Spinal cord (tissue), 10 donors: ENCODE data around the gene NLRP7. TPM values are rescaled to one million over a fixed set of nuclear protein-coding genes. Genes with fewer than 3 reads are reported as not detected.
"Not testable (repeated sequence)": the region's sequence is repeated elsewhere in the genome, so short reads cannot be mapped to it uniquely, and the experiment has no call there.

Experiments
- DNase-seq, 6 donors: peaks; one replicate each; pipeline versions ENCODE4 v3.0.0 to v3.0.0-alpha.2; 2013 to 2015; ENCODE audit warnings: low spot score in 6 of 6, low read depth in 4 of 6
- H3K27ac ChIP-seq: one replicate; pipeline ENCODE4 v1.5.1; 2013; ENCODE audit warnings: low read depth, low read length, control low read depth
- H3K27me3 ChIP-seq: one replicate; pipeline ENCODE4 v1.6.1; 2013; ENCODE audit warnings: low read length; ENCODE audit not compliant: control insufficient read depth, insufficient read depth
- H3K36me3 ChIP-seq: one replicate; pipeline ENCODE4 v1.6.1; 2013; ENCODE audit warnings: low read length; ENCODE audit not compliant: control insufficient read depth, insufficient read depth
- H3K4me1 ChIP-seq: one replicate; pipeline ENCODE4 v1.6.1; 2013; ENCODE audit warnings: low read length; ENCODE audit not compliant: control insufficient read depth, insufficient read depth
- H3K4me3 ChIP-seq: one replicate; pipeline ENCODE4 v1.5.1; 2013; ENCODE audit warnings: low read depth, low read length, control low read depth
- H3K9me3 ChIP-seq: one replicate; pipeline ENCODE4 v1.6.1; 2013; ENCODE audit warnings: low read length; ENCODE audit not compliant: control insufficient read depth, insufficient read depth
- WGBS: methylation state at CpG from one replicate; pipeline ENCODE4 v1.1.5; 2013; ENCODE audit warnings: missing lambda C conversion rate; ENCODE audit not compliant: insufficient coverage; 5-methylcytosine and 5-hydroxymethylcytosine counted together
- polyA plus RNA-seq, 2 donors: library from polyadenylated mRNA; unstranded; fragments of 120-200 nt; gene quantifications; one replicate each; pipeline ENCODE4 v1.2.1, GENCODE V29; 2013; ENCODE audit not compliant: insufficient read length in 2 of 2
- total RNA-seq, 2 donors: library from RNA; depleted of rRNA in 1 of 2; stranded (reverse); fragments of 120-200 nt in 1 of 2; fragments of >200 nt in 1 of 2; gene quantifications; one replicate each; pipeline versions ENCODE4 v1.2.3 to v1.2.4, GENCODE V29; 2013 to 2014
- donor health status: healthy.

The NLRP7 gene
- total and polyA plus RNA-seq, 4 donors = not detected

DNA sequence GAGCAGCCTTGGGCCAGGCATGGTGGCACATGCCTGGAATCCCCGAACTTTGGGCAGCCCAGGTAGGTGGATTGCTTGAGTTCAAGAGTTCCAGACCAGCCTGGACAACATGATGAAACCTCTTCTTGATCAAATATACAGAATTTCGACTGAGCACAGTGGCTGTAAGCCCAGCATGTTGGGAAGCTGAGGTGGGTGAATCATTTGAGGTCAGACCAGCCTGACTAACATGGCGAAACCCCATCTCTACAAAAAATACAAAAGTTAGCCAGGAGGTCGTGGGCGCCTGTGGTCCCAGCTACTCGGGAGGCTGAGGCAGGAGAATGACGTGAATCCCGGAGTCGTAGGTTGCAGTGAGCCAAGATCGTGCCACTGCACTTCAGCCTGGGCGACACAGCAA lies 8.0 kb upstream of the NLRP7 start:
- WGBS = 91% methylated on average over 9 of the region's 11 CpGs
- Histone ChIP-seq H3K36me3 (no peaks in the 10 kb centered on the region), H3K4me3 (no peak overlapping the region), H3K9me3 (no peaks in the 10 kb centered on the region), H3K27ac (no peak overlapping the region), H3K27me3 (no peaks in the 10 kb centered on the region), H3K4me1 (no peaks in the 10 kb centered on the region)
- no peak for DNase-seq

DNA sequence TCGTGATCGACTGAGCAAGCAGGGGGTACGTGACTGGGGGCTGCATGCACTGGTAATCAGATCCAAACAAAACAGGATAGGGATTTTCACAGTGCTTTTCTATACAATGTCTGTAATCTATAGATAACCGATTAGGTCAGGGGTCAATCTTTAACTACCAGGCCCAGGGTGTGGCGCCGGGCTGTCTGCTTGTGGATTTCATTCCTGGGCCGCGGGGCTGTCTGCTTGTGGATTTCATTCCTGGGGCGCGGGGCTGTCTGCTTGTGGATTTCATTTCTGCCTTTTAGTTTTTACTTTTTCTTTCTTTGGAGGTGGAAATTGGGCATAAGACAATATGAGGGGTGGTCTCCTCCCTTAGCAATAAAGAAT lies 6.0 kb upstream of the NLRP7 start:
- not testable (repeated sequence) for H3K36me3 ChIP-seq, H3K9me3 ChIP-seq
- no CpG with 5 or more reads among the region's 10 CpGs for WGBS

DNA sequence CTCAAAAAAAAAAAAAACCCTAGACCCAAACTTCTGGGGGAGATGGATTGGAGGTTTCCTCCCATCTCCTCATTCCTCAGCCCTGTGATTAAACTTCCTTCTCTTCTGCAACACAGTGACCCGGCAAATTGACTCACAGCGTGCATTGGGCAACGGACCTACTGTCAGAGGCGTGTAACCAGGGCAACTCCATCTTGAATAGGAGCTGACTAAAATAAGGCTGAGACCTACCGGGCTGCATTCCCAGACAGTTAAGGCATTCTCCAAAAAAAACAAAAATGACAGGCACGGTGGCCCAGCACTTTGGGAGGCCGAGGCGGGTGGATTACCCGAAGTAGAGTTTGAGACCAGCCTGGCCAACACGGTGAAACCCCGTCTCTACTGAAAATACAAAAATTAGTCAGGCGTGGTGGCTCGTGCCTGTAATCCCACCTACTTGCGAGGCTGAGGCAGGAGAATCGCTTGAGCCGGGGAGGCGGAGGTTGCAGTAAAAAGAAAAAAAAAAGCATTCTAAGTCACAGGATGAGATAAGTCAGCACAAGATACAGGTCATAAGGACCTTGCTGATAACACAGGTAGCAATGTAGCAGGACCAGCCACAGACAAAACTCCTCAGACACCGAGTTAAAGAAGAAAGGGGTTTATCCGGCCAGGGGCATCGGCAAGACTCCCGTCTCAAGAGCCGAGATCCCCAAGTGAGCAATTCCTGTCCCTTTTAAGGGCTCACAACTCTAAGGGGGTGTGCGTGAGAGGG lies 5.4 kb upstream of the NLRP7 start:
- peak; percentile 5 to 60 (median 22) for DNase-seq
- no peaks in the 10 kb centered on the region for H3K27me3 ChIP-seq
- H3K4me3 ChIP-seq = no peak overlapping the region
- H3K9me3 ChIP-seq = no peaks in the 10 kb centered on the region
- H3K4me1 ChIP-seq = no peaks in the 10 kb centered on the region
- H3K27ac ChIP-seq = no peak overlapping the region
- WGBS = 41% methylated on average over 15 of the region's 23 CpGs
- H3K36me3 ChIP-seq = no peaks in the 10 kb centered on the region

More for the DNA sequence above, 6.0 kb upstream of the NLRP7 start:
- not testable (repeated sequence) for DNase-seq, H3K27ac ChIP-seq, H3K27me3 ChIP-seq, H3K4me3 ChIP-seq, H3K4me1 ChIP-seq

DNA sequence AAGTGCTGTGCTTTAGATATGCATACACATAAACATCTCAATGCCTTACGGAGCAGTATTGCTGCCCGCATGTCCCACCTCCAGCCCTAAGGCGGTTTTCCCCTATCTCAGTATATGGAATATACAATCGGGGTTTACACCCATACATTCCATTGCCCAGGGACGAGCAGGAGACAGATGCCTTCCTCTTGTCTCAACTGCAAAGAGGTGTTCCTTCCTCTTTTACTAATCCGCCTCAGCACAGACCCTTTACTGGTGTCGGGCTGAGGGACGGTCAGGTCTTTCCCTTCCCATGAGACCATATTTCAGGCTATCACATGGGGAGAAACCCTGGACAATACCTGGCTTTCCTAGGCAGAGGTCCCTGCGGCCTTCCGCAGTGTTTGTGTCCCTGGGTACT lies 3.2 kb upstream of the NLRP7 start:
- WGBS = 71% methylated on average over 7 of the region's 10 CpGs
- H3K36me3 ChIP-seq, H3K4me3 ChIP-seq, H3K27me3 ChIP-seq, DNase-seq, H3K9me3 ChIP-seq, H3K4me1 ChIP-seq, H3K27ac ChIP-seq: not testable (repeated sequence)

DNA sequence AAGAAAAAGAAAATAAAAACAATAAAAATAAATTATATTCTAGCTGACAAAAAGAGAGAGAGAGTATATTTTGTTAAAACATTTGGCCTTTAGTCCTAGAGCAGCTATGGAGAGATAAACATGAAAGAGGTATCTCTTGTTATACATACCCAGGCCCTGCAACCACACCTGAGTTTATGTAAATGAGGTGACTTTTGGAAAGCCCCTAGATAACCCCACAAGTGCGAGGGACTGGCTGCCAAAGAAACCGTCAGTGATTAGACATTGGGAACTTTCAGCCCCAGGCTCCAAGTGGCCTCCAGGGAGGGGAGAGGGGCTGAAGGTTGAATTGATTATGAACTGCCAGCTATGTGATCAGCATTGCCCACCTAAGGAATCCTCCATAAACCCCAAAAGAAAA lies 2.1 kb upstream of the NLRP7 start:
- Histone ChIP-seq H3K27ac (no peak overlapping the region), H3K4me1 (no peaks in the 10 kb centered on the region), H3K36me3 (no peaks in the 10 kb centered on the region), H3K9me3 (no peaks in the 10 kb centered on the region), H3K27me3 (no peaks in the 10 kb centered on the region), H3K4me3 (no peak overlapping the region)
- no peak for DNase-seq
- WGBS = 60% methylated on average over 1 of the region's 2 CpGs

DNA sequence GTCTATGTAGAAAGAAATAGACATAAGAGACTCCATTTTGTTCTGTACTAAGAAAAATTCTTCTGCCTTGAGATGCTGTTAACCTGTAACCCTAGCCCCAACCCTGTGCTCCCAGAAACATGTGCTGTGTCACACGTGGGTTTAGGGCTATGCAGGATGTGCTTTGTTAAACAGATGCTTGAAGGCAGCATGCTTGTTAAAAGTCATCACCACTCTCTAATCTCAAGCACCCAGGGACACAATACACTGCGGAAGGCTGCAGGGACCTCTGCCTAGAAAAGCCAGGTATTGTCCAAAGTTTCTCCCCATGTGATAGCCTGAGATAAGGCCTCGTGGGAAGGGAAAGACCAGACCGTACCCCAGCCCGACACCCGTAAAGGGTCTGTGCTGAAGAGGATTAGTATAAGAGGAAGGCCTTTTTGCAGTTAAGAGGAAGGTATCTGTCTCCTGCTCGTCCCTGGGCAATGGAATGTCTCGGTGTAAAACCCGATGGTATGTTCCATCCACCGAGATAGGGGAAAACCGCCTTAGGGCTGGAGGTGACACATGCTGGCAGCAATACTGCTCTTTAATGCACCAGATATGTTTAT lies 3.5 kb downstream of the NLRP7 start:
- not testable (repeated sequence) for H3K4me3 ChIP-seq, H3K27ac ChIP-seq, H3K36me3 ChIP-seq, H3K4me1 ChIP-seq, DNase-seq, H3K27me3 ChIP-seq, H3K9me3 ChIP-seq
- WGBS = 65% methylated on average over 8 of the region's 11 CpGs

DNA sequence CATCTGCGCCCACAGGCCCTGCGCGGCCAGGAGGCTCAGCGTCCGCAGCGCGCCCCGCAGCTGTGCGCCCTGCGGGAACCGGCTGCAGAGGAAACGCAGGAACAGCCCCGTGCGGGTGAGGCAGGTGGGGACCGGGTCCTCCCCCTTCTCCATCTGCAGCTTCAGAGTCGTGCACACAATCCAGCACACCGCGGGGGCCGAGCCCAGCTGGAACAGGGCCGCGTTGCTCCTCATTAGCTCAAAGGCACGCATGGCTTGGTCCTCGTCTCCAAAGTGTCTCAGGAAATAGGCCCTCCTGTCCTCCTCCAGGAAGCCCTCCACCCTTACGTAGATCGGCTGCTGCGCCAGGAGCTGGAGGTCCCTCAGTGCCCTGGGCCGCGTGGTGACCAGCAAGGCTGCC lies 7.8 kb downstream of the NLRP7 start:
- not testable (repeated sequence) for H3K4me1 ChIP-seq, H3K27me3 ChIP-seq, H3K4me3 ChIP-seq, DNase-seq, H3K9me3 ChIP-seq, H3K36me3 ChIP-seq, H3K27ac ChIP-seq
- 68% methylated on average over 6 of the region's 28 CpGs for WGBS

DNA sequence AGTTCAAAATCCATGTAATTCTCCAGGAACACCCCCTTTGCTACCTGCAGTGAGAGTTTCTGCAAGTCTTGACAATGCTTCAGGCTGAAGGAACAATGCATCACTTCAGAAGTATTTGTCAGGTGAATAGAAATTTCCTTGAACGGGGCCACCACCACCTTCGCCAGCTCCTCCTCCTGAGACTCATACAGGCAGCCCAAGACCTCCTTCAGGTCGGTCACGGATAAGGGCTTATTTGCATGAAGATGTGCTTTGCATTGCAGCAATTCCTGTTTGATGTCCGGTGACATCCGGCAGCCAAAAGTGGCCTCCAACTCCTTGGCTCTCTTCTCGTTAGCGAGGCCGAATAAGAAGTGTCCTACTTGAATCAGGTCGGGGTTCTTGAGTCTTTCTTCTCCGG lies 8.4 kb downstream of the NLRP7 start:
- Histone ChIP-seq H3K27ac (no peak overlapping the region), H3K4me3 (no peak overlapping the region), H3K27me3 (no peaks in the 10 kb centered on the region), H3K4me1 (no peaks in the 10 kb centered on the region), H3K9me3 (no peaks in the 10 kb centered on the region), H3K36me3 (no peaks in the 10 kb centered on the region)
- 79% methylated on average over 10 of the region's 11 CpGs for WGBS
- no peak for DNase-seq

DNA sequence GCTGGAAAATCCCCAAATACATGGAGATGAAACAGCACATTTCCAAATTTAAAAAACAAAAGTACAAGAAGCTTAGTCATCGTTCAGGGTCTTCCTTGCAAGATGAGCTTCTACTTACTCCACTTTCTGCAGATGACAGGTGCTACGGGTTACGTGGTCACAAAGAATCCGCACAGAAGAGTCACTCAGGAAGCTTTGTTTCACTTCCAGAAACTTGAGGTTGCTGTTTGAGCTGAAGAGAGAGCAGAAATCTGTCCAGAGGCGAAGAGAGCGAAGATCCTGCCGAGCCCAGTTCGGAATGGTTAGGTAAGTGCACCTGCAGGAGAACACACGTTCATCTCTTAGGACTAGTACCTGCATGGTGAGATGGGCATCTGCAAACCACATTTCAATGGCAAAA lies 9.4 kb downstream of the NLRP7 start:
- H3K4me1 ChIP-seq = no peaks in the 10 kb centered on the region
- 88% methylated on average over 9 of the region's 9 CpGs for WGBS
- no peak overlapping the region for H3K27ac ChIP-seq
- H3K36me3 ChIP-seq = no peaks in the 10 kb centered on the region
- H3K9me3 ChIP-seq = no peaks in the 10 kb centered on the region
- no peak for DNase-seq
- no peaks in the 10 kb centered on the region for H3K27me3 ChIP-seq
- H3K4me3 ChIP-seq = no peak overlapping the region

DNA sequence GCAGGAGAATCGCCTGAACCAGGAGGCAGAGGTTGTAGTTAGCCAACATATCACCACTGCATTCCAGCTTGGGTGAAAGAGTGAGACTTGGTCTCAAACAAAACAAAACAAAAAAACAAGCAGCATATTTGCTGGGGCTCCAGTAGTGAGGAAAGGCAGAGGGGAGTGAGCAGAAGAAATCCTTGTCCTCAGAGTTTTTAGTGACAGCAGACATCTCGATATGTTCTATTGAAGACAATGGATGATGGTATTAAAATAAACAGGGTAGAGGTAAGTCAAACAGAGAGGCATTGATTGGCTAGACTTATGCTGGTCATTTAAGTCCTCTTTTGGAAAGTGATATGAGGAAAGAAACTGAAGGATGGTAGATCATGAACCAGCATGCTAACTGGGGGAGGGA lies 19.0 kb downstream of the NLRP7 start:
- no peaks in the 10 kb centered on the region for H3K4me1 ChIP-seq
- no peaks in the 10 kb centered on the region for H3K36me3 ChIP-seq
- no peak overlapping the region for H3K27ac ChIP-seq
- H3K27me3 ChIP-seq = no peaks in the 10 kb centered on the region
- DNase-seq = no peak
- H3K4me3 ChIP-seq = no peak overlapping the region
- WGBS = 96% methylated on average over 2 of the region's 2 CpGs
- H3K9me3 ChIP-seq = peaks cover 3% of the 10 kb centered on the region
